Fibroblast of lung (primary cell): ENCODE results near the gene TMCC3. TPM values are rescaled to one million over a fixed set of nuclear protein-coding genes. Genes with fewer than 3 reads are reported as not detected.
A peak's percentile ranks its signal among the peaks of the same experiment; 100 is the strongest.
"Not testable (repeated sequence)": the region's sequence is repeated elsewhere in the genome, so short reads cannot be mapped to it uniquely, and the experiment has no call there.

Experiments used
- DNase-seq, 2 donors: peaks; one replicate each; pipeline versions ENCODE4 v3.0.0 to v3.0.0-alpha.2; 2010; ENCODE audit warnings: low read depth in 2 of 2
- H2AFZ ChIP-seq: 2 replicates; pipeline ENCODE4 v1.5.1; 2012; ENCODE audit warnings: low read length, control low read depth, inconsistent platforms
- H3K27ac ChIP-seq: 2 replicates; pipeline ENCODE4 v1.5.1; 2011; ENCODE audit warnings: low read length, control low read depth; ENCODE audit not compliant: insufficient read depth
- H3K27me3 ChIP-seq: 2 replicates; pipeline ENCODE4 v1.5.1; 2011; ENCODE audit warnings: mild to moderate bottlenecking, low read length; ENCODE audit not compliant: control insufficient read depth, insufficient read depth
- H3K36me3 ChIP-seq: 2 replicates; pipeline ENCODE4 v1.5.1; 2011; ENCODE audit warnings: low read length; ENCODE audit not compliant: control insufficient read depth, insufficient read depth
- H3K4me1 ChIP-seq: 2 replicates; pipeline ENCODE4 v1.5.1; 2011; ENCODE audit warnings: low read length; ENCODE audit not compliant: control insufficient read depth, insufficient read depth; ENCODE audit errors: extremely low read depth
- H3K4me2 ChIP-seq: 2 replicates; pipeline ENCODE4 v1.5.1; 2011; ENCODE audit warnings: low read length, control low read depth; ENCODE audit not compliant: insufficient read depth; ENCODE audit errors: extremely low read depth
- H3K4me3 ChIP-seq, 4 experiments: fragments of 200-600 bp in 1 of 4; sonication (generic) in 1 of 4; replicated peaks in 1 of 4; 2 replicates each; pipeline ENCODE4 v1.5.1; 2011 to 2016; ENCODE audit warnings: low read length in 4 of 4, low read depth in 3 of 4, mild to moderate bottlenecking in 3 of 4, control low read depth in 2 of 4, inconsistent platforms in 1 of 4, mixed read lengths in 1 of 4; ENCODE audit not compliant: insufficient read depth in 1 of 4; ENCODE audit errors: control extremely low read depth in 1 of 4
- H3K79me2 ChIP-seq: 2 replicates; pipeline ENCODE4 v1.5.1; 2012; ENCODE audit warnings: mild to moderate bottlenecking, low read length, inconsistent platforms; ENCODE audit not compliant: control insufficient read depth, insufficient read depth
- H3K9ac ChIP-seq: 2 replicates; pipeline ENCODE4 v1.5.1; 2011; ENCODE audit warnings: mild to moderate bottlenecking, low read length, control low read depth; ENCODE audit not compliant: insufficient read depth
- H3K9me3 ChIP-seq: 2 replicates; pipeline ENCODE4 v1.5.1; 2012; ENCODE audit warnings: low read depth, low read length; ENCODE audit not compliant: control insufficient read depth, insufficient read depth
- H4K20me1 ChIP-seq: 2 replicates; pipeline ENCODE4 v1.5.1; 2011; ENCODE audit warnings: low read length; ENCODE audit not compliant: control insufficient read depth, insufficient read depth; ENCODE audit errors: extremely low read depth
- EZH2 ChIP-seq: IDR thresholded peaks from 2 replicates; pipeline ENCODE4 v1.5.1; 2012; ENCODE audit warnings: low read length, control low read depth, mild to moderate bottlenecking; ENCODE audit errors: missing control alignments
- polyA plus RNA-seq, 2 donors: library from polyadenylated mRNA; depleted of rRNA in 1 of 2; stranded (reverse) in 1 of 2; unstranded in 1 of 2; fragments of >200 nt; gene quantifications; 2 replicates each; pipeline ENCODE4 v1.2.1, GENCODE V29; 2011 to 2012; ENCODE audit warnings: missing spikeins in 1 of 2
- total RNA-seq: library from RNA; depleted of rRNA; stranded (reverse); fragments of >200 nt; gene quantifications from 2 replicates; pipeline ENCODE4 v1.2.1, GENCODE V29; 2014
- TF ChIP-seq, protein P1 (sequence below), 2 donors: IDR thresholded peaks in 1 of 2; conservative IDR thresholded peaks in 1 of 2; 1 replicate in 1 of 2; 2 replicates in 1 of 2; pipeline ENCODE4 v1.5.1; 2011 to 2012; ENCODE audit warnings: low read length in 2 of 2, control low read depth in 1 of 2, inconsistent platforms in 1 of 2, low read depth in 1 of 2, mild to moderate bottlenecking in 1 of 2

The TMCC3 gene
- total and polyA plus RNA-seq, 2 donors (not counting 1 experiment from before 2014, with no cell fraction given), result 0.22 to 0.33 TPM

DNA sequence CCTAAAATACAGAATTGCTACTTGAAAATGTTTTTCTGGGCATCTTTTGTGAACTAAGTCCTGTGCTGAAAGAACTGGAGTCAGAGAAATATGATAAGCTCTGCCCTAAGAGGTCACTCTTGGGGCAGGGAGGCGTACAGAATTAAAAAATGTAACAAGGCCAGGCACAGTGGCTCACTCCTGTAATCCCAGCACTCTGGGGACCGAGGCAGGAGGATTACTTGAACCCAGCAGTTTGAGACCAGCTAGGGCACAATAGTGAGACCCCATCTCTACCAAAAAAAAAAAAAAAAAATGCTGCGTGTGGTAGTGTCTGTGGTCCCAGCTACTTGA is 46.0 kb downstream of the TMCC3 start:
- Histone ChIP-seq H3K4me2 (no peak overlapping the region), H3K4me1 (no peaks in the 10 kb centered on the region), H3K36me3 (no peaks in the 10 kb centered on the region), H4K20me1 (no peaks in the 10 kb centered on the region), H3K27me3 (no peaks in the 10 kb centered on the region), H3K9ac (no peak overlapping the region), H3K27ac (no peak overlapping the region), H2AFZ (no peak overlapping the region), H3K79me2 (no peaks in the 10 kb centered on the region), H3K4me3 (no peak overlapping the region), H3K9me3 (no peaks in the 10 kb centered on the region)
- TF ChIP-seq, protein P1, sequence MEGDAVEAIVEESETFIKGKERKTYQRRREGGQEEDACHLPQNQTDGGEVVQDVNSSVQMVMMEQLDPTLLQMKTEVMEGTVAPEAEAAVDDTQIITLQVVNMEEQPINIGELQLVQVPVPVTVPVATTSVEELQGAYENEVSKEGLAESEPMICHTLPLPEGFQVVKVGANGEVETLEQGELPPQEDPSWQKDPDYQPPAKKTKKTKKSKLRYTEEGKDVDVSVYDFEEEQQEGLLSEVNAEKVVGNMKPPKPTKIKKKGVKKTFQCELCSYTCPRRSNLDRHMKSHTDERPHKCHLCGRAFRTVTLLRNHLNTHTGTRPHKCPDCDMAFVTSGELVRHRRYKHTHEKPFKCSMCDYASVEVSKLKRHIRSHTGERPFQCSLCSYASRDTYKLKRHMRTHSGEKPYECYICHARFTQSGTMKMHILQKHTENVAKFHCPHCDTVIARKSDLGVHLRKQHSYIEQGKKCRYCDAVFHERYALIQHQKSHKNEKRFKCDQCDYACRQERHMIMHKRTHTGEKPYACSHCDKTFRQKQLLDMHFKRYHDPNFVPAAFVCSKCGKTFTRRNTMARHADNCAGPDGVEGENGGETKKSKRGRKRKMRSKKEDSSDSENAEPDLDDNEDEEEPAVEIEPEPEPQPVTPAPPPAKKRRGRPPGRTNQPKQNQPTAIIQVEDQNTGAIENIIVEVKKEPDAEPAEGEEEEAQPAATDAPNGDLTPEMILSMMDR (conservative IDR thresholded peaks at IDR 0.05 in 1 of 2, IDR thresholded peaks at IDR 0.05 in 1 of 2; ENCODE audit: low read depth in 1 of 2, low read length in 2 of 2), result no peak
- no peak for TF ChIP-seq EZH2
- DNase-seq, result no peak

DNA sequence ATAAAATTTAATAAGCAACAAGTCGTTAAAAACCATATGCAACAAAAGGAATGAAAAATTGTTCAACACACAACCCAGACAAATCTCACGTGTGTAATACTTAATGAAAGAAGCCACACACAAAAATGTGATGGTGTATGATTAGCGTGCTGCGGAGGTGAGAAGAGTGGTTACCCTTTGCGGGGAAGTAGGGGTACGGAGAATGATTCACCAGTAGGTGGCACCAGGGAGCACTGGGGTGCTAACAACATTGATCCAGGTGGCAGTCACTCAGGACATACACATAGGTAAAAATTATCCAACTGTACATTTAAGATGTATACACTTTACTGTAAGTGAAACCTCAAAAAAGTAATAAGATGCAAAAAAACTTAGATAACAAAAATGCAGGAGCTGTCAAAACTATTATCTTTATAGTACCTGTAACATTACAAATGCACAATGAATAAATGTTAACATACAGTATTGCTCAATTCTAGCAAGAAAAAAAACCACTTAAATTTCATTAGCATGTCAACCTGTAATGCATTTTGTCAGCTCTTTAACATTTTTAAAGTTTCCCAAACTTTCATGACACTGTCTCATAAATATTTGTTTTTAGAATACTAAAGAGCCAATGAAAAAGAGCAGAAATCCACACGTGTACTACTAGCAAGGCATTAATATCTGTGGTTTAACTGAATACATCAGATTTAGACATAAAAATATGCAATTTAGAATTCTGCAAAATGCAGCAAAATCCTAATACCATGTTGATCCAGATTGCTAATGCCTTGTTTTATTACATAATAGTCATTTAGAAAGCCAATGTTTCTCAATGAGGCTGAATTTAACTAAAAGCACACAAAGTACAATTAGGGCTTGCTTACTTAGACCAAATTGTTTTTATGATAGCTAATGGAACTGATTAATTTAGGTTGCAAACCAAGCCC is 46.7 kb downstream of the TMCC3 start:
- no peaks in the 10 kb centered on the region for H3K36me3 ChIP-seq
- H3K4me3 ChIP-seq, result no peak overlapping the region
- no peak overlapping the region for H2AFZ ChIP-seq
- H3K4me2 ChIP-seq, result no peak overlapping the region
- no peaks in the 10 kb centered on the region for H4K20me1 ChIP-seq
- no peak overlapping the region for H3K9ac ChIP-seq
- H3K9me3 ChIP-seq, result no peaks in the 10 kb centered on the region
- H3K27me3 ChIP-seq, result no peaks in the 10 kb centered on the region
- no peaks in the 10 kb centered on the region for H3K79me2 ChIP-seq
- DNase-seq, result no peak
- H3K4me1 ChIP-seq, result no peaks in the 10 kb centered on the region
- no peak overlapping the region for H3K27ac ChIP-seq
- no peak for TF ChIP-seq EZH2
- TF ChIP-seq, protein P1 (conservative IDR thresholded peaks at IDR 0.05 in 1 of 2, IDR thresholded peaks at IDR 0.05 in 1 of 2; ENCODE audit: low read depth in 1 of 2, low read length in 2 of 2), result peak; percentile 59 to 68

DNA sequence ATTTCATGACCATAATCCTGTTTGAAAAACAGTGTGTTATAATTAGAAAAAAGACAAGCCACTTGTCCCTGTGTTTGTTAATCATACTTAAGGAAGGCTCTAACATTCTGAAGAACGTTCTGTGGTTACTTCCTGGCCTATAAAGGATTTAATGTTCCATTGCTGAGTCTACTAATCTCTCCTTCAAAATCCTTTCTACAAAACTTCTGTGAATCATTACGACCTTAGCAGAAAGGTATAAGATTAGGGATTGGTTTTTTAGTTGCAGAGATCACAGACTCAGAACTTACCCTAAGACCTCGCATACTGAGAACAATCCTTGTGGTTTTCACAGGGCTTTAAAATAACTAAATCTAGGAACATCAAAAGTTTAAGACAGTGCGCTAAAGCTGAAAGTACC is 48.3 kb downstream of the TMCC3 start:
- DNase-seq, result no peak

DNA sequence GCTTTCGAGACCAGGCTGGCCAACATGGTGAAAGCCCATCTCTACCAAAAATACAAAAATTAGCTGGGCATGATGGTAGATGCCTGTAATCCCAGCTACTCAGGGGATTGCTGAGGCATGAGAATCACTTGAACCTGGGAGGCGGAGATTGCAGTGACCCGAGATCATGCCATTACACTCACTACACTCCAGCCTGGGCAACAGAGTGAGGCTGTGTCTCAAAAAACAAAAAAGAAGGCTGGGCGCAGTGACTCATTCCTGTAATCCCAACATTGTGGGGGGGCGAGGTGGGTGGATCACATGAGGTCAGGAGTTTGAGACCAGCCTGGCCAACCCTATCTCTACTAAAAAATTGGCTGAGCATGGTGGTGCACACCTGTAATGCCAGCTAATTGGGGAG is 49.0 kb downstream of the TMCC3 start:
- DNase-seq, H3K4me1 ChIP-seq, H3K4me3 ChIP-seq, H3K4me2 ChIP-seq, H3K27me3 ChIP-seq, H3K36me3 ChIP-seq, H3K79me2 ChIP-seq, H4K20me1 ChIP-seq, H3K27ac ChIP-seq, H2AFZ ChIP-seq, H3K9ac ChIP-seq, H3K9me3 ChIP-seq: not testable (repeated sequence)

More for the DNA sequence above, 48.3 kb downstream of the TMCC3 start:
- Histone ChIP-seq H3K4me2 (no peak overlapping the region), H3K27ac (no peak overlapping the region), H3K4me3 (no peak overlapping the region), H3K9ac (no peak overlapping the region), H3K79me2 (no peaks in the 10 kb centered on the region), H3K9me3 (no peaks in the 10 kb centered on the region), H3K27me3 (no peaks in the 10 kb centered on the region), H3K4me1 (no peaks in the 10 kb centered on the region), H3K36me3 (no peaks in the 10 kb centered on the region), H2AFZ (no peak overlapping the region), H4K20me1 (no peaks in the 10 kb centered on the region)
- TF ChIP-seq EZH2, result no peak
